ENCODE measurements around the gene CRYBA1.

GRCh38 chr17:29253037-29253436 lies 6.4 kb downstream of the CRYBA1 start:
- TF ChIP-seq CTCF (IDR thresholded peaks at IDR 0.05) = no peak
- no peak for TF ChIP-seq POLR2AphosphoS5 (IDR thresholded peaks at IDR 0.05)
- TF ChIP-seq POLR2A (IDR thresholded peaks at IDR 0.05) = no peak

Data from gastroesophageal sphincter (tissue), 3 donors.